Mucosa of descending colon (tissue), 3 donors: Measurements from ENCODE around the gene GJA8. TPM values are rescaled to one million over a fixed set of nuclear protein-coding genes. Genes with fewer than 3 reads are reported as not detected.

Source experiments
- ATAC-seq: fragments of 200-7000 bp; cut with Tn5 transposase; one replicate; pipeline ENCODE4 v1.9.1; 2020; ENCODE audit warnings: mild to moderate bottlenecking, moderate library complexity
- DNase-seq, 3 donors: peaks; one replicate each; pipeline ENCODE4 v3.0.0-alpha.2; 2020
- H3K36me3 ChIP-seq: fragments of 200-600 bp; one replicate; pipeline ENCODE4 v1.8.0; 2021; ENCODE audit warnings: low read depth, mild to moderate bottlenecking
- H3K4me1 ChIP-seq: fragments of 200-600 bp; one replicate; pipeline ENCODE4 v1.8.0; 2021; ENCODE audit warnings: low read depth, mild to moderate bottlenecking
- H3K4me3 ChIP-seq: fragments of 200-600 bp; one replicate; pipeline ENCODE4 v1.8.0; 2021; ENCODE audit warnings: mild to moderate bottlenecking
- H3K9me3 ChIP-seq: fragments of 200-600 bp; one replicate; pipeline ENCODE4 v1.8.0; 2021; ENCODE audit warnings: mild to moderate bottlenecking
- CTCF ChIP-seq: fragments of 200-600 bp; IDR thresholded peaks from one replicate; pipeline ENCODE4 v1.8.0; 2022; ENCODE audit warnings: antibody characterized with exemption, mild to moderate bottlenecking
- intact Hi-C, 2 donors: fragments of 100-400 bp; cut with DNase I in 1 of 2; cut with micrococcal nuclease in 1 of 2; formaldehyde crosslinking; loops; one replicate each; pipeline versions ENCODE4 v1.11.0 to v1.11.1; 2022; cut with DNase I, micrococcal nuclease
- total RNA-seq, 3 donors: library from RNA; stranded (reverse); fragmentation: NEBNext Ultra II Directional in 2 of 3; extraction: Animal tissue kit (Norgen Biotek cat#: 25700) in 2 of 3; gene quantifications; one replicate each; pipeline versions ENCODE4 v1.2.1 to v1.2.4, GENCODE V29; 2021 to 2023
- donor health status: DM: no; HTN: no; CAD: no; lungs with moderate emphysema.
- donor health status: DM: no; HTN: no; CAD: no.
- donor health status: DM: no; HTN: yes; CAD: no.

The GJA8 gene
- total RNA-seq, 3 donors from 2014 or later: not detected

- no peaks in the 10 kb centered on the region for H3K36me3 ChIP-seq
- ATAC-seq (no peak), DNase-seq (no peak)
- no peaks in the 10 kb centered on the region for H3K9me3 ChIP-seq
- no peaks in the 10 kb centered on the region for H3K4me1 ChIP-seq
- H3K4me3 ChIP-seq: no peak overlapping the region
- intact Hi-C loops: loop anchor here in 1 of 2 donors (10.0 kb wide), 1 partner anchor 148 kb away; no protein-coding TSS in a partner anchor
- TF ChIP-seq CTCF: no peak
These were observed 20.1 kb upstream of the GJA8 start for GRCh38 chr1:147882535-147882934.

- intact Hi-C loops: loop anchor here in 1 of 2 donors (5.0 to 10.0 kb wide), 2 partner anchors 168 to 395 kb away; no protein-coding TSS in a partner anchor
- ATAC-seq: peak; percentile 87
These were observed 12.3 kb upstream of the GJA8 start for GRCh38 chr1:147890177-147890790.

DNA sequence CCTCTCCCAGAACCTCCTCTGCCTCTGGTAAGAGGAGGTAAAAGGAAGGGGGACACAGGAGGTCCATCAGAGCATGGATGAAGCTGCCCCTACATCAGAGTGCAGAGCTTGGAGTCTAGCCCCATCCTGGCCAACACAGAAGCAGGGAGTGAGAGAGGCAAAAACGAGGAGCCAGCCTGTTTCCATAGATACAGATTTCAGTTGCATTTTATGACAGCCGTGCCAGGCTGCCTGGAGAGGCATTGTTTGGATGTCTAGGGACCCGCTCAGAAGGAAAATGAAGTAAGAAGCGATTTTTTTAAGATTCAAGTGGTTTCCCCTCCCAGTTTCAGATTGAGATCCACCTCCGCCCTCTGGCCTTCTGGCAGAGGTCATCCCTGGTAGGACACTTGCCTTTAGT, 11.5 kb upstream of the GJA8 start:
- Histone ChIP-seq H3K4me3 (no peak overlapping the region), H3K36me3 (no peaks in the 10 kb centered on the region), H3K9me3 (no peaks in the 10 kb centered on the region), H3K4me1 (peaks cover 3% of the 10 kb centered on the region)
- no peak for TF ChIP-seq CTCF
- DNase-seq (no peak), ATAC-seq (no peak)
- intact Hi-C loops: loop anchor here in 1 of 2 donors (5.0 to 10.0 kb wide), 2 partner anchors 169 to 396 kb away; no protein-coding TSS in a partner anchor

More at GRCh38 chr1:147890177-147890790, 12.3 kb upstream of the GJA8 start:
- peak; percentile 57 to 75 (median 70) for DNase-seq
- H3K36me3 ChIP-seq: no peaks in the 10 kb centered on the region
- H3K4me1 ChIP-seq: peaks cover 3% of the 10 kb centered on the region
- H3K4me3 ChIP-seq: no peak overlapping the region
- H3K9me3 ChIP-seq: no peaks in the 10 kb centered on the region
- no peak for TF ChIP-seq CTCF

GRCh38 chr1:147892216-147892615, 10.4 kb upstream of the GJA8 start:
- ATAC-seq: peak; percentile 47

GRCh38 chr1:147892731-147893214, 9.8 kb upstream of the GJA8 start:
- Histone ChIP-seq H3K9me3 (no peaks in the 10 kb centered on the region), H3K36me3 (no peaks in the 10 kb centered on the region), H3K4me3 (no peak overlapping the region), H3K4me1 (peaks cover 3% of the 10 kb centered on the region)
- peak in 1 of 3 donors; percentile 26 for DNase-seq
- TF ChIP-seq CTCF: peak; percentile 90
- intact Hi-C loops: loop anchor here in 1 of 2 donors (5.0 to 10.0 kb wide), 2 partner anchors 170 to 398 kb away; no protein-coding TSS in a partner anchor
- ATAC-seq: peak; percentile 74

More at GRCh38 chr1:147892216-147892615, 10.4 kb upstream of the GJA8 start:
- Histone ChIP-seq H3K4me1 (peaks cover 3% of the 10 kb centered on the region), H3K9me3 (no peaks in the 10 kb centered on the region), H3K36me3 (no peaks in the 10 kb centered on the region), H3K4me3 (no peak overlapping the region)
- intact Hi-C loops: loop anchor here in 1 of 2 donors (5.0 to 10.0 kb wide), 2 partner anchors 170 to 397 kb away; no protein-coding TSS in a partner anchor
- DNase-seq: no peak
- no peak for TF ChIP-seq CTCF
